Measurements from ENCODE around the gene PLEKHO2.

GRCh38 chr15:64906402-64906801, 64.7 kb downstream of the PLEKHO2 start:
- TF ChIP-seq SIN3A (IDR thresholded peaks at IDR 0.05; ENCODE audit: borderline replicate concordance, insufficient read depth, low read length) (no peak), TAF1 (IDR thresholded peaks at IDR 0.05; ENCODE audit: borderline replicate concordance, insufficient read depth, low read length) (no peak)

Data from PFSK-1 (cell line).